Kidney capillary endothelial cell (primary cell): Measurements from ENCODE around the gene TUBGCP6.

Experiments
- DNase-seq: peaks from one replicate; pipeline ENCODE4 v3.0.0-alpha.2; 2018; ENCODE audit warnings: low spot score

Gene TUBGCP6

GRCh38 chr22:50226063-50226874, 18.6 kb downstream of the TUBGCP6 start:
- DNase-seq: no peak

DNA sequence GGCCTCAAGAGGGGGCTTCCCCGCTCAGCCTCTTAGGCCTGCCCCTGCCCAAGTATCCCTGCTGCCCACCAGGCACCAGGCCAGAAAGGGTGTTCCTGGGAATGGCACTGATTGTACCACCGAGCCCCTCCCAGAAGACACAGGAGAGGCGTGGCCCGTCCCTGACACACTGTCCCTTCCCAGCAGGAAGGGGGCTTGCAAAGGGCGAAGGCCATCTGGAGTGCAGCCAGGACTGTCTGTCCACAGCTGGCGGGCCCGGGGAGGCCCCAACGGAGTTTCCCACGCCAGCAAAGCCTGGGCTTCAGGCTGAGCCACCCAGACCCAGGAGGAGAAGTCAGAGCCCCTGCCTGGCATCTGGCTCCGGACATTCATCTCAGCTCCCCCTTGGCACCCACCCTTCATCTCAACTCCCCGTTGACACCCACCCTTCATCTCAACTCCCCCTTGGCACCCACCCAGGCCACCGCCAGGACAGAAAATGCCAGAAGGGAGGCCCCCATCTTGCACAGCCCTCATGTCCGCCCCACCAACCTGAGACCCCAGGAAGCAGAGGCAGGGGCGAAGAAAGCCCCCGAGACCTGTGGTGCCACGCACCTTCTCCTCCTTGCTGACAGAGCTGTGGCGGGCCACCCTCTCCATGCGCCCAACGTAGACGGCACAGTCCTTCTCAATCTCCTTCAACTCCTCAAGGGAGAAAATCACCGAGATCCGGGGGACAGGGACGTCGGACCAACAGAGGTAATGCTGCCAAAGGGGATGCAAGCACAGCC, 19.4 kb downstream of the TUBGCP6 start:
- DNase-seq: no peak

GRCh38 chr22:50224071-50224470, 20.8 kb downstream of the TUBGCP6 start:
- DNase-seq: no peak

DNA sequence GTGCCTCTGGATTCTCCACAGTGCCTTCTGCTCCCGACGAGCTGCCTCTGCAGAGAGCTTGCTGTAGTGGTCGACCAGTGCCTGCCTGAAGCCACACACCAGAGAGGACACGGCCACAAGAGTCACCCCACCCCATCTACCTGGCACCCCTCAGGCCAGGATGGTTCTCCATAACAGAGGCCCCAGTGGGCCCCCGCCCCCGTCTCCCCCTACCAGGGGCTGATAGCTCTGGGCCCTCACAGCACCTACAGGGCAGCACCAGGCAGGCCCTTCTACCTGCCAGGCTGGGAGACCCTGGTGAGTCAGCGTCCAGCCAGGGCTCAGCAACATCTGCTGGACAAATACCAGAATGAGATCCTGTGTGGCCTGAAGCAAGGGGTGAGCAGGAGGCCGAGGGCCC, 22.3 kb downstream of the TUBGCP6 start:
- no peak for DNase-seq

DNA sequence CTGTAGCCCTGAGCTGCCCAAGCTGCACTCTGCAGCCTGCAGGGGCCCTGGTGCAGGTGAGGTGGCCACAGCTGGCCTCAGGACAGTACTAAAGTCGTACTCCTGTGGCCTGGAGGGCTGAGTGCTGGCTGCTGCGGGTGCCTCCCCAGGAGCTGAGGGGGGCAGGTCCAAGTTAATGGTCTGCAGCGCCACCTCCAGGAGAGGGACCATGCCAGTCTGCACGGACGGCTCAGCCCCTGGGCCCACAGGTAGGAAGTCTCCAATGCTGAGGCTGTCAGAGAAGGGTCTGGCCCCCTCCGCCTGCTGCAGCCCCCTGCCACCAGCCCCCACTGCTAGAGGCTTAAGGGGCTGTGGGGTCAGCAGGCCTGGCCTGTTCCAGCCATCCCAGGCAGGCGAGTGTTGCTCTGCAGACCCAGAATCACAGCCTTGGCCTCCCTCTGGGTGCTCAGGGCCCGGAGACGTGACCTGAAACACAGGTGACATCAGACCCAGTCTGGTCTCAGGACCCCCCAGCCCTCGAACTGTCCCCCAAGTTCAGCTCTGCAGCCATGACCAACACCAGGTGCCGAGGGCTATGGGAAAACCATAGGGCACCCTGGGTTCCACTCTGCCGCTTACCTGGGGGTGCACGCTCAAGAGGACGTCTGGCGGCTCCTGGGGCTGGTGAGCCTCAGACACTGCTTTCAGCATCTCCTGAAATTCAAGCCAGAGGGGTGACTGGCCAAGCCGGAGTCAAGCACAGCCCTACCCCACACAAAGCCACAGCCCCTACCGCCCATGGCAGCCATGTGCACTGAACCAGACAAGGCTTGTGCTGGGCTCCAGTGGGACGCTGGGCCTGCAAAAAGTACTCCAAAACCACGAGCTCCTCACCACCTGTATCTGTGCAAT, 23.2 kb downstream of the TUBGCP6 start:
- DNase-seq: no peak

- no peak for DNase-seq
These were observed 24.0 kb downstream of the TUBGCP6 start for GRCh38 chr22:50220603-50221409.

GRCh38 chr22:50219800-50220602, 24.8 kb downstream of the TUBGCP6 start:
- DNase-seq: no peak

GRCh38 chr22:50218996-50219727, 25.7 kb downstream of the TUBGCP6 start:
- DNase-seq: no peak

- DNase-seq: no peak
These were observed 26.4 kb downstream of the TUBGCP6 start for GRCh38 chr22:50218153-50218995.

GRCh38 chr22:50217543-50218152, 27.2 kb downstream of the TUBGCP6 start:
- DNase-seq: no peak

GRCh38 chr22:50216684-50217520, 27.9 kb downstream of the TUBGCP6 start:
- DNase-seq: no peak

- no peak for DNase-seq
These were observed 28.7 kb downstream of the TUBGCP6 start for GRCh38 chr22:50216055-50216683.

DNA sequence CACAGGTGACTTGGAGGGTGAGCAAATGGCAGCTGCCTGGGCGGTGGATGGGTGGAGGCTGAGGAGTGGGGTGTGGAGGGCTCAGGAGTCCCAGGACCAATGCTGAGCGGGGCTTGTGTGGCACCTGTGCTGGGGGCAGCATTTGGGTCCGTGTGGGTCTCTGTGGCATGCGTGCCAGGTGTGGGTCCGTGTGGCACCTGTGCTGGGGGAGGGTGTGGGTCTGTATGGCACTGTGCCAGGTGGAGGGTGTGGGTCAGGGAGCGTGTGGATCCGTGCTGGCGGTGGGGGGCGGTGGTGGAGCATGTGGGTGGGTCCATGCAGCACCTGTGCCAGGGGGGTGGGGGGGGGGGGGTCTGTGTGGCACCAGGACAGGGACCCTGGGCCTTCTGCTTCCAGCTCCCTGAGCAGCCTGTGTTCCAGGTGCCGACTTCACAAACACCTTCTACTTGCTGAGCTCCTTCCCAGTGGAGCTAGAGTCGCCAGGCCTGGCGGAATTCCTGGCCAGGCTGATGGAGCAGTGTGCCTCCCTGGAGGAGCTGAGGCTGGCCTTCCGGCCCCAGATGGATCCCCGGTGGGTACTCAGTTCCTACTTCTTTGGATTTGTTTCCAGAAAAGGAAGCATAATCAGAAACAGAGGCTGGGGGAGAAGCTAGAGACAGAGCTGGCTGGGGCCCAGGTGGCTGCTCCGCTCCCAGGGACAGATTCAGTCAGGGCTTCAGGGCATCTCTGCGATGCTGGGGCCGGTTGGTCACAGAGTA, 29.3 kb downstream of the TUBGCP6 start:
- DNase-seq: no peak

DNA sequence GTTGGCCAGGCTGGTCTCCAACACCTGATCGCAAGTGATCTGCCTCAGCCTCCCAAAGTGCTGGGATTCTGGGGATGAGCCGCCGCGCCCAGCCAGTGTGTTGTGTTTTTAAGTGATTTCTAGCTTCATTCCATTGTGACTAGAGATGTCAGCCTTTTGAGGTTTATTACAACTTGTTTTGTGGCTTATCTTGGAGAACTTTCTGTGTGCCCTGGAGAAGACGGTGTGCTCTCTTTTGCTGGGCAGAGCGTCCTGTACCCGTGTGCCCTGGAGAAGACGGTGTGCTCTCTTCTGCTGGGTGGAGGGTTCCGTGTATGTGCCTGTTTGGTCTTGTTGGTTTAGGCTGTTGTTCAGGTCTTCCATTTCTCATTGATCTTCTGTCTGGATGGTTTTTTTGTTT, 31.6 kb downstream of the TUBGCP6 start:
- DNase-seq: no peak

DNA sequence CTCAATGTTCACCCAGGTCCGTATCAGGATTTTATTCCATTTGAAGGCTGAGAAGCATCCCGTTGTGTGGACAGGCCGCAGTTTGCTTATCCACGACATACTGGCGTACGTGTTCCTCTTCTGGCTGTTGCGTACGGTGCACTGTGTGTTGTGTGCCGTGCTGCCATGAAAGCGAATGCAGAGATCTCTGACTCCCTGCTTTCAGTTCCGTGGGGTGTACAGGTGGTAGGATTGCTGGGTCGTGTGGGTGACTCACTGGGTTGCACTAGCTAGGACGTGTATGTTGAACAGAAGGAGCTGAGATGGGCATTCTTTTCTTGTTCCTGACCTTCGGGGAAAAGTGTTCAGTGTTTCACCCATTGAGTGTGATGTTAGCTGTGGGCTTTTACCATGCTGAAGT, 33.7 kb downstream of the TUBGCP6 start:
- no peak for DNase-seq

- no peak for DNase-seq
These were observed 34.3 kb downstream of the TUBGCP6 start for GRCh38 chr22:50210378-50211139.
